Left lung (tissue), 10 donors: ENCODE measurements around the gene DHCR7. TPM values are rescaled to one million over a fixed set of nuclear protein-coding genes. Genes with fewer than 3 reads are reported as not detected.

Experiments used
- ATAC-seq: fragments of 200-7000 bp; cut with Tn5 transposase; one replicate; pipeline ENCODE4 v1.9.1; 2020; ENCODE audit warnings: moderate library complexity
- DNase-seq, 4 donors: peaks; one replicate each; pipeline ENCODE4 v3.0.0-alpha.2; 2013 to 2020
- H3K27ac ChIP-seq, 2 donors: fragments of 200-600 bp; sonication (generic) in 1 of 2; one replicate each; pipeline versions ENCODE4 v1.5.0 to v1.8.0; 2020 to 2021
- H3K27me3 ChIP-seq, 2 donors: fragments of 200-600 bp; sonication (generic) in 1 of 2; one replicate each; pipeline versions ENCODE4 v1.5.0 to v1.8.0; 2020 to 2021
- H3K36me3 ChIP-seq, 2 donors: fragments of 200-600 bp; sonication (generic) in 1 of 2; one replicate each; pipeline versions ENCODE4 v1.5.0 to v1.8.0; 2020 to 2021
- H3K4me1 ChIP-seq, 2 donors: fragments of 200-600 bp; one replicate each; pipeline ENCODE4 v1.8.0; 2021
- H3K4me3 ChIP-seq, 2 donors: fragments of 200-600 bp; sonication (generic) in 1 of 2; one replicate each; pipeline versions ENCODE4 v1.5.0 to v1.8.0; 2020 to 2021; ENCODE audit warnings: mild to moderate bottlenecking in 1 of 2
- H3K9me3 ChIP-seq, 2 donors: fragments of 200-600 bp; sonication (generic) in 1 of 2; one replicate each; pipeline versions ENCODE4 v1.5.0 to v1.8.0; 2020 to 2021
- intact Hi-C, 2 donors: fragments of 100-400 bp; cut with DNase I; formaldehyde crosslinking; loops; one replicate each; pipeline versions ENCODE4 v1.11.2 to v1.14.2; 2022
- polyA plus RNA-seq, 6 donors: library from polyadenylated mRNA; unstranded; fragments of 120-200 nt; gene quantifications; one replicate each; pipeline ENCODE4 v1.2.1, GENCODE V29; 2013; ENCODE audit not compliant: insufficient read length in 6 of 6
- total RNA-seq, 2 donors: library from RNA; stranded (reverse); fragmentation: NEBNext Ultra II Directional; extraction: Animal tissue kit (Norgen Biotek cat#: 25700); gene quantifications; one replicate each; pipeline ENCODE4 v1.2.1, GENCODE V29; 2021
- TF ChIP-seq, protein P1 (sequence below), 2 donors: fragments of 200-600 bp; sonication (generic) in 1 of 2; IDR thresholded peaks; one replicate each; pipeline versions ENCODE4 v1.5.0 to v1.8.0; 2021; ENCODE audit warnings: antibody characterized with exemption in 2 of 2
- donor health status: DM: no; HTN: yes; CAD: no.
- donor health status: DM: no; HTN: no; CAD: no.

DHCR7 gene
- total and polyA plus RNA-seq, 8 donors, result 14.6 to 200 (median 32.6) TPM

DNA sequence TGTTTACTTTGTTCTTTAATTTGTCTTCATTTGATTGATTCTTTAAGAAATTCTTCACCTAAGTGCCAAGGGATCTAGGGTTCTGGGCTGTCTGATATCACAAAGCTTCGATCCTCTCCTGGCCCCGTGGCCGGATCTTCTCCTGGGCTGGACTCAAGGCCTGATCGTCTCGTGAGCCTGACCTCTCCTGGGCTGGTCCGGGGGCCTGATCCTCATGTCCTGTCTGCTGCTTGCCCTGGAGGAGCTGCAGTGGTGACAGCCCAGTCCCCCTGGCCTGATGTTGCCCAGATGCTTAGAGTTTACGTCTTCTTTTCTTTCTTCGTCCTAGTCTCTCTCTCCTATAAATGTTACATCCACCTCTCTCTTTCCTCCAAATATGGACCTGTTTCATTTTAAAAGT is 8.1 kb upstream of the DHCR7 start:
- H3K27me3 ChIP-seq, result no peaks in the 10 kb centered on the region
- no peak for ATAC-seq
- no peaks in the 10 kb centered on the region for H3K9me3 ChIP-seq
- no peak for DNase-seq
- no peak overlapping the region for H3K4me3 ChIP-seq
- H3K4me1 ChIP-seq, result peaks cover 11 to 29% of the 10 kb centered on the region in 2 donors
- intact Hi-C loops, result no loop called here
- TF ChIP-seq, protein P1, sequence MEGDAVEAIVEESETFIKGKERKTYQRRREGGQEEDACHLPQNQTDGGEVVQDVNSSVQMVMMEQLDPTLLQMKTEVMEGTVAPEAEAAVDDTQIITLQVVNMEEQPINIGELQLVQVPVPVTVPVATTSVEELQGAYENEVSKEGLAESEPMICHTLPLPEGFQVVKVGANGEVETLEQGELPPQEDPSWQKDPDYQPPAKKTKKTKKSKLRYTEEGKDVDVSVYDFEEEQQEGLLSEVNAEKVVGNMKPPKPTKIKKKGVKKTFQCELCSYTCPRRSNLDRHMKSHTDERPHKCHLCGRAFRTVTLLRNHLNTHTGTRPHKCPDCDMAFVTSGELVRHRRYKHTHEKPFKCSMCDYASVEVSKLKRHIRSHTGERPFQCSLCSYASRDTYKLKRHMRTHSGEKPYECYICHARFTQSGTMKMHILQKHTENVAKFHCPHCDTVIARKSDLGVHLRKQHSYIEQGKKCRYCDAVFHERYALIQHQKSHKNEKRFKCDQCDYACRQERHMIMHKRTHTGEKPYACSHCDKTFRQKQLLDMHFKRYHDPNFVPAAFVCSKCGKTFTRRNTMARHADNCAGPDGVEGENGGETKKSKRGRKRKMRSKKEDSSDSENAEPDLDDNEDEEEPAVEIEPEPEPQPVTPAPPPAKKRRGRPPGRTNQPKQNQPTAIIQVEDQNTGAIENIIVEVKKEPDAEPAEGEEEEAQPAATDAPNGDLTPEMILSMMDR (IDR thresholded peaks at IDR 0.05), result no peak
- no peak overlapping the region for H3K27ac ChIP-seq
- peaks cover 0 to 64% of the 10 kb centered on the region in 2 donors for H3K36me3 ChIP-seq

DNA sequence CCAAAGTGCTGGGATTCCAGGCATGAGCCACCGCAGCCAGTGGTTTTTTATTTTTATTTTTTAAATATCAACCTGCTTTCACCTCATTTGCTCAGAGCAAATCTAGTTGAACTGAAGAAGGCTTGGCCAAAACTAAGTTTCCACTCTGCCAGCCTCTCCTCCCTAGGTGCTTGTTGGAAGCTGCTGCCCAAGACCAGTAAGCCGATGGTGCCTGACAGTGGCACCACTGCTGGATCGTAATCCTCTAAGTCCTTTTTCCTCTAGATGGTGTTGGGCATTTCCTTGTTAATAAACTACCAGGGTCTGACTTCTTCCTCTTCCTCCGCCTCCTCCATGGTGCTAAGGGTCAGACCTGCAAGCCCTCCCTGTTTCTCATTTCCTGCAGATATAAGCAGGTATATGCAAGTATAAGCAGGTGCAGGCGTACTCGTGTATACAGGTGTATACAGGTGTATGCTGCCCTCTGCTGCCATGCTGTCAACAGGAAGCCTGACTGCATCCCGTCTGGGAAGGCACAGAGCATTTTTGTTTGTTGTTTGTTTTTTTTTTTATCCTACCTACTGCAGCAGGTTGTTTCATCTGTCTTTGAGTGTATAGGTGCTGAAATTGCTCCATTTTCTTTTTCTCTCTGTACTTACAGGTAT is 6.4 kb upstream of the DHCR7 start:
- Histone ChIP-seq H3K27me3 (no peaks in the 10 kb centered on the region), H3K9me3 (no peaks in the 10 kb centered on the region), H3K27ac (no peak overlapping the region), H3K4me1 (peaks cover 11 to 45% of the 10 kb centered on the region in 2 donors), H3K36me3 (peaks cover 0 to 47% of the 10 kb centered on the region in 2 donors), H3K4me3 (peak overlapping the region in 1 of 2 donors; percentile 81)
- TF ChIP-seq, protein P1 (IDR thresholded peaks at IDR 0.05), result no peak
- DNase-seq, result no peak
- ATAC-seq, result no peak
- intact Hi-C loops, result no loop called here

DNA sequence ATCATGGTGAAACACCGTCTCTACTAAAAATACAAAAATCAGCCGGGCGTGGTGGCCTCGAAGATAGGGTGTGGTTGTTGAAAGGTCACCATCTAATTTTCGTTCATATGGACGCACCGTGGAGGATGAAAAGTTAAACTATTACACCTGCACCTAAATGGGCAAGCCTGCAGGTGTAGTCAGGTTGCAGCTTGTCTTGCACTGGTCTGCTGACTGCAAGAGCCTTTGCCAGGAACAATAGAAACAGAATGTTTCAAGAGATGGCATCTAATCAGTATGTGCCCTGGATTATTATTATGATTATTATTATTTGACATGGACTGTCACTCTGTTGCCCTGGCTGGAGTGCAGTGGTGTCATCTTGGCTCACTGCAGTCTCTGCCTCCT is 5.7 kb upstream of the DHCR7 start:
- Histone ChIP-seq H3K4me3 (peak overlapping the region; percentile 81 to 88), H3K36me3 (peaks cover 0 to 41% of the 10 kb centered on the region in 2 donors), H3K27ac (peak overlapping the region in 1 of 2 donors; percentile 89), H3K9me3 (no peaks in the 10 kb centered on the region), H3K4me1 (peaks cover 11 to 52% of the 10 kb centered on the region in 2 donors), H3K27me3 (no peaks in the 10 kb centered on the region)
- intact Hi-C loops, result no loop called here
- no peak for ATAC-seq
- TF ChIP-seq, protein P1 (IDR thresholded peaks at IDR 0.05), result no peak
- no peak for DNase-seq

DNA sequence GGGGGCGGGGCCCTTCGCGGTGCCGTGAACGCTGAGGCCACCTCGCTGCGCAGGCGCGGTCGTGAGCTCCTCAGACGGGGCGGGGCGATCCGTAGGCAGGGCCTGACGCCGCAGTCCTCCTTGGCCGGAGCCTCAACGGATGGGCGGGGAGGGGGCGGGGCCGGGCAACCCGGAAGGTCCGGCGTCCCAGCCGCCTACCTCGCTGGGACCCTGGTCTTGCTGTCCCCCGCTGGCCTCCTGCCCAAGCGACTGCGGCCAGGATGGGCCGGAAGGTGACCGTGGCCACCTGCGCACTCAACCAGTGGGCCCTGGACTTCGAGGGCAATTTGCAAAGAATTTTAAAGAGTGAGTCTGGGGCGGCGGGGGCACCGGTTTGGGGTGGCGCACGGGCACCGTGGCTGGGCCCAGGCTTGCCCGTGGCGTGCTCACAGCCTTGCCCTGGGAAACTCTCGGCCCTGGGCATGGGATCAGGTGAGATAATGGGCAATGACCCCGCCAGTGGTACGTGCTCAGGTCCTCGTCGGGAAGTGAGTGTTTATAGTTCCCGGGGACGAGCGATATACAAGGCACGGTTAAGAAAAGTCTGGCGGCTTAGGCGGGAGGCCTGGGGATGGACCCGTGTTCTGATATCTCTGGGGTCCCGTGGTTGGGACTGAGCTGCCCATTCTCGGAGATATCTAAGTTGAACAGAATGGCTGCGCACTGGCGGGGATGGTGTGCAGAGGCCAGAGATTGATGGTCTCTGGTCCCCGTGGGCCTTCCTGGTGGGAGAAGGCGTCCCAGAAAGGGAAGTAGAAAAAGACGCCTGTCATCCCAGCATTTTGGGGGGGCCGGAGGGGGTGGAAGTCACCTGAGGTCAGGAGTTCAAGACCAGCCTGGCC is 5.1 kb upstream of the DHCR7 start, which contains the start of gene NADSYN1:
Gene NADSYN1 (plus strand): TSS at position 167 of the 881 bp plus-strand sequence. CDS start 94 bp downstream, at position 261.
- DNase-seq (peak; percentile 93 to 100 (median 98)), ATAC-seq (peak; percentile 88)
- H3K4me3 ChIP-seq, result peak within 1 kb of the TSS; percentile 81 to 88
- no peaks in the 10 kb centered on the region for H3K9me3 ChIP-seq
- intact Hi-C loops, result no loop called here
- TF ChIP-seq, protein P1 (IDR thresholded peaks at IDR 0.05), result no peak
- H3K36me3 ChIP-seq, result peaks cover 0 to 34% of the 10 kb centered on the region in 2 donors
- H3K4me1 ChIP-seq, result peaks cover 11 to 52% of the 10 kb centered on the region in 2 donors
- H3K27me3 ChIP-seq, result no peaks in the 10 kb centered on the region
- H3K27ac ChIP-seq, result peak within 1 kb of the TSS; percentile 82 to 89
